Keratinocyte (primary cell): ENCODE measurements around the gene RSPH9. TPM values are rescaled to one million over a fixed set of nuclear protein-coding genes. Genes with fewer than 3 reads are reported as not detected.
A peak's percentile ranks its signal among the peaks of the same experiment; 100 is the strongest.
"Not testable (repeated sequence)": the region's sequence is repeated elsewhere in the genome, so short reads cannot be mapped to it uniquely, and the experiment has no call there.

ENCODE experiments used
- DNase-seq: peaks from one replicate; pipeline ENCODE4 v3.0.0-alpha.2; 2011; ENCODE audit warnings: low read depth, missing footprints, low spot score
- FAIRE-seq: peaks from 2 replicates; lab custom pipeline; 2011; peaks lifted over from hg19 to GRCh38; lab: Jason Lieb, UNC
- H2AFZ ChIP-seq: 2 replicates; pipeline ENCODE4 v1.6.0; 2012; ENCODE audit warnings: low read length, control low read depth, inconsistent platforms; ENCODE audit not compliant: control insufficient read depth
- H3K27ac ChIP-seq: 2 replicates; pipeline ENCODE4 v1.5.1; 2011; ENCODE audit warnings: low read length; ENCODE audit not compliant: control insufficient read depth, insufficient read depth
- H3K27me3 ChIP-seq: 3 replicates; pipeline ENCODE4 v1.6.0; 2011; ENCODE audit warnings: low read length; ENCODE audit not compliant: control insufficient read depth, insufficient read depth; ENCODE audit errors: extremely low read depth
- H3K36me3 ChIP-seq, 2 experiments: 2 replicates in 1 of 2; 3 replicates in 1 of 2; pipeline ENCODE4 v1.5.1; 2011; ENCODE audit warnings: low read length in 2 of 2, mild to moderate bottlenecking in 1 of 2; ENCODE audit not compliant: control insufficient read depth in 2 of 2, insufficient read depth in 2 of 2; ENCODE audit errors: extremely low read depth in 1 of 2
- H3K4me1 ChIP-seq: 3 replicates; pipeline ENCODE4 v1.5.1; 2011; ENCODE audit warnings: low read length; ENCODE audit not compliant: control insufficient read depth, insufficient read depth; ENCODE audit errors: extremely low read depth
- H3K4me2 ChIP-seq: 3 replicates; pipeline ENCODE4 v1.6.0; 2011; ENCODE audit warnings: low read depth, low read length; ENCODE audit not compliant: control insufficient read depth, insufficient read depth; ENCODE audit errors: extremely low read depth
- H3K4me3 ChIP-seq, 3 experiments: fragments of 200-600 bp in 1 of 3; sonication (generic) in 1 of 3; 2 replicates in 2 of 3; 3 replicates in 1 of 3; pipeline ENCODE4 v1.5.1; 2011 to 2016; ENCODE audit warnings: low read length in 3 of 3, mild to moderate bottlenecking in 3 of 3, control low read depth in 2 of 3, inconsistent platforms in 1 of 3, low read depth in 1 of 3, mixed read lengths in 1 of 3, mixed run types in 1 of 3, moderate library complexity in 1 of 3; ENCODE audit not compliant: control insufficient read depth in 2 of 3, insufficient read depth in 2 of 3; ENCODE audit errors: extremely low read depth in 1 of 3
- H3K79me2 ChIP-seq: 2 replicates; pipeline ENCODE4 v1.6.0; 2012; ENCODE audit warnings: low read length; ENCODE audit not compliant: control insufficient read depth, insufficient read depth
- H3K9ac ChIP-seq: 3 replicates; pipeline ENCODE4 v1.6.0; 2011; ENCODE audit warnings: low read length; ENCODE audit not compliant: control insufficient read depth, insufficient read depth; ENCODE audit errors: extremely low read depth
- H3K9me1 ChIP-seq: 3 replicates; pipeline ENCODE4 v1.6.0; 2011; ENCODE audit warnings: low read length; ENCODE audit not compliant: control insufficient read depth, insufficient read depth; ENCODE audit errors: extremely low read depth
- H3K9me3 ChIP-seq: 2 replicates; pipeline ENCODE4 v1.5.1; 2012; ENCODE audit warnings: low read depth, low read length; ENCODE audit not compliant: control insufficient read depth
- H4K20me1 ChIP-seq: 3 replicates; pipeline ENCODE4 v1.6.0; 2011; ENCODE audit warnings: low read length; ENCODE audit not compliant: control insufficient read depth, insufficient read depth; ENCODE audit errors: extremely low read depth
- CTCF ChIP-seq, 3 experiments: IDR thresholded peaks in 1 of 3; conservative IDR thresholded peaks in 1 of 3; optimal IDR thresholded peaks in 1 of 3; 2 replicates in 2 of 3; 3 replicates in 1 of 3; pipeline versions ENCODE3 to v1.5.1; 2011; ENCODE audit warnings: low read length in 3 of 3, mild to moderate bottlenecking in 3 of 3, moderate library complexity in 2 of 3, control low read depth in 1 of 3, inconsistent platforms in 1 of 3; ENCODE audit not compliant: insufficient read depth in 2 of 3; ENCODE audit errors: extremely low read depth in 1 of 3
- EZH2 ChIP-seq: IDR thresholded peaks from one replicate; pipeline ENCODE4 v1.6.1; 2012; ENCODE audit warnings: inconsistent platforms, mild to moderate bottlenecking, low read length, moderate library complexity
- dilution Hi-C: fragments of 300-500 bp; cut with MboI; formaldehyde crosslinking; loops from one replicate; pipeline ENCODE4 v1.7.0; 2020; ENCODE audit warnings: low sequenced_read_pairs; ENCODE audit not compliant: extremely low pct_ligation_motif_present
- polyA plus RNA-seq, 5 experiments: library from polyadenylated mRNA; depleted of rRNA in 3 of 5; stranded (reverse) in 3 of 5; stranded (forward) in 1 of 5; unstranded in 1 of 5; fragments of >200 nt; gene quantifications; 1 replicate in 1 of 5; 2 replicates in 3 of 5; 3 replicates in 1 of 5; pipeline versions ENCODE4 v1.2.1 to v1.2.3, GENCODE V29; 2011 to 2012; ENCODE audit warnings: missing spikeins in 2 of 5, low read depth in 1 of 5, low replicate concordance in 1 of 5

Gene RSPH9
- polyA plus RNA-seq, 1 donor (not counting 4 experiments of a cell fraction or from before 2014, with no cell fraction given): not detected

GRCh38 chr6:43629505-43630300 is 15.1 kb upstream of the RSPH9 start:
- dilution Hi-C loops: no loop called here
- FAIRE-seq (peak; percentile 60), DNase-seq (peak; percentile 75)
- H3K27me3 ChIP-seq: no peaks in the 10 kb centered on the region
- H3K36me3 ChIP-seq: peaks cover 13 to 15% of the 10 kb centered on the region in 2 experiments
- peak overlapping the region; percentile 88 for H3K9ac ChIP-seq
- H2AFZ ChIP-seq: peak overlapping the region; percentile 79
- H3K9me3 ChIP-seq: no peaks in the 10 kb centered on the region
- H3K4me3 ChIP-seq: peak overlapping the region; percentile 61 to 68 (median 66)
- H3K9me1 ChIP-seq: peaks cover 2% of the 10 kb centered on the region
- peaks cover 20% of the 10 kb centered on the region for H3K79me2 ChIP-seq
- peaks cover 1% of the 10 kb centered on the region for H4K20me1 ChIP-seq
- peak overlapping the region; percentile 81 for H3K4me2 ChIP-seq
- TF ChIP-seq EZH2: no peak
- no peak for TF ChIP-seq CTCF (optimal IDR thresholded peaks at IDR 0.05 in 1 of 3, IDR thresholded peaks at IDR 0.05 in 1 of 3, conservative IDR thresholded peaks at IDR 0.05 in 1 of 3; ENCODE audit: extremely low read depth in 1 of 3, insufficient read depth in 2 of 3, low read length in 3 of 3)
- H3K4me1 ChIP-seq: peaks cover 25% of the 10 kb centered on the region
- peak overlapping the region; percentile 93 for H3K27ac ChIP-seq

GRCh38 chr6:43630980-43631619 is 13.7 kb upstream of the RSPH9 start:
- Histone ChIP-seq H3K9me3 (no peaks in the 10 kb centered on the region), H3K9me1 (peaks cover 2% of the 10 kb centered on the region), H3K9ac (no peak overlapping the region), H4K20me1 (no peaks in the 10 kb centered on the region), H3K79me2 (peaks cover 25% of the 10 kb centered on the region), H2AFZ (no peak overlapping the region), H3K4me2 (no peak overlapping the region), H3K36me3 (peaks cover 3 to 7% of the 10 kb centered on the region in 2 experiments), H3K4me1 (peaks cover 30% of the 10 kb centered on the region), H3K27me3 (no peaks in the 10 kb centered on the region), H3K27ac (no peak overlapping the region), H3K4me3 (no peak overlapping the region)
- dilution Hi-C loops: no loop called here
- no peak for DNase-seq
- no peak for TF ChIP-seq EZH2
- FAIRE-seq: no peak

- DNase-seq, H3K4me2 ChIP-seq, H3K9ac ChIP-seq, H3K9me1 ChIP-seq, FAIRE-seq, dilution Hi-C loops, H3K27me3 ChIP-seq, H4K20me1 ChIP-seq, H3K27ac ChIP-seq, H3K36me3 ChIP-seq, H3K9me3 ChIP-seq, H2AFZ ChIP-seq, H3K4me3 ChIP-seq: not testable (repeated sequence)
- Histone ChIP-seq H3K4me1 (peaks cover 25% of the 10 kb centered on the region), H3K79me2 (peaks cover 28% of the 10 kb centered on the region)
Measured at GRCh38 chr6:43633002-43633401, 11.8 kb upstream of the RSPH9 start.
